Erythroblast (primary cell): Measurements from ENCODE around the gene HAUS1.
"Not testable (repeated sequence)": the region's sequence is repeated elsewhere in the genome, so short reads cannot be mapped to it uniquely, and the experiment has no call there.

Experiments
- DNase-seq, 2 experiments: peaks; one replicate each; lab custom pipeline; 2025; lab: John Stamatoyannopoulos, UW
- GATA1 ChIP-seq: IDR thresholded peaks from 2 replicates; pipeline ENCODE4 v1.6.1; 2011; ENCODE audit warnings: low read depth, mild to moderate bottlenecking, control low read depth, low read length, moderate library complexity
- POLR2A ChIP-seq: IDR thresholded peaks from 2 replicates; pipeline ENCODE4 v1.6.1; 2011; ENCODE audit warnings: mild to moderate bottlenecking, low read length

The HAUS1 gene

DNA sequence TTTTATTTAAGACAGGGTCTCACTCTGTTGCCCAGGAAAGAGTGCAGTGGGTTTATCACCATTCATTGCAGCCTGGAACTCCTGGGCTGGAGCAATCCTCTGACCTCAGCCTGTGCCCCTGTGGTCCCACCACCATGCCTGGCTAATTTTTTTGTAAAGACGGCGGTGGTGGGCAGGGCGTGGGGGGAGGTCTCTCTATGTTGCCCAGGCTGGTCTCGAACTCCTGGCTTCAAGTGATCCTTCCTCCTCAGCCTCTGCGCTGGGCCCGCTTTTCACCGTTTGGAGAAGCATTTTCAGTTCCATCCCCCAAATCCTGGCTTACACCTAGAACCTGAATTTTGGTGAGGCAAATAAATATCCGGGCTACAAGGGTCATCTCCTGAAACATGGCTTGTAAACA lies 4.7 kb upstream of the HAUS1 start:
- no peak for DNase-seq
- TF ChIP-seq GATA1: no peak
- no peak for TF ChIP-seq POLR2A

GRCh38 chr18:46109386-46109785 lies 5.2 kb downstream of the HAUS1 start:
- TF ChIP-seq POLR2A: no peak
- DNase-seq: no peak

DNA sequence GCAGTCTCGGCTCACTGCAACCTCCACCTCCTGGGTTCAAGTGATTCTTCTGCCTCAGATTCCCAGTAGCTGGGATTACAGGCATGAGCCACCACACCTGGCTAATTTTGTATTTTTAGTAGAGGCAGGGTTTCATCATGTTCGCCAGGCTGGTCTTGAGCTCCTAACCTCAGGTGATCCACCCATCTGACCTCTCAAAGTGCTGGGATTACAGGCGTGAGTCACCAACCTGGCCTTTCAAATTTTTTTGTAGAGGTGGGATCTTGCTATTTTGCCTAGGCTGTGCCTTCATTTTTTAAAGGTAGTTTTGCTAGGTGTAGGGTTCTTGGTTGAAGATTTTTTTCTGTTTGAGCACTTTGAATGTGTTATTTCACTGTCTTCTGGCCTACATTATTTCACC lies 6.2 kb downstream of the HAUS1 start:
- DNase-seq: no peak
- TF ChIP-seq POLR2A: no peak
- no peak for TF ChIP-seq GATA1

GRCh38 chr18:46113751-46114150 lies 9.6 kb downstream of the HAUS1 start:
- TF ChIP-seq GATA1 (no peak), POLR2A (no peak)
- DNase-seq: no peak

DNA sequence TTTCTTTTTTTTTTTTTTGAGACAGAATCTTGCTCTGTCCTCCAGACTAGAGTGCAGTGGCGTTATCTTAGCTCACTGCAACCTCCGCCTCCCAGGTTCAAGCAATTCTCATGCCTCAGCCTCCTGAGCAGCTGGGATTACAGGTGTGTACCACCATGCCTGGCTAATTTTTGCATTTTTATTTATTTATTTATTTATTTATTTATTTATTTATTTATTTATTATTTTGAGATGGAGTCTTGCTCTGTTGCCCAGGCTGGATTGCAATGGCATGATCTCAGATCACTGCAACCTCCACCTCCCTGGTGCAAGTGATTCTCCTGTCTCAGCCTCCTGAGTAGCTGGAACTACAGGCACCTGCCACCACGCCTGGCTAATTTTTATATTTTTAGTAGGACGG lies 22.4 kb downstream of the HAUS1 start:
- DNase-seq: not testable (repeated sequence)

- no peak for DNase-seq
- no peak for TF ChIP-seq GATA1
- no peak for TF ChIP-seq POLR2A
Measured at GRCh38 chr18:46130061-46130460, 25.9 kb downstream of the HAUS1 start.

- not testable (repeated sequence) for DNase-seq
Measured at GRCh38 chr18:46130549-46130948, 26.4 kb downstream of the HAUS1 start.

GRCh38 chr18:46133534-46133933 lies 29.3 kb downstream of the HAUS1 start:
- TF ChIP-seq GATA1 (no peak), POLR2A (no peak)
- DNase-seq: no peak

DNA sequence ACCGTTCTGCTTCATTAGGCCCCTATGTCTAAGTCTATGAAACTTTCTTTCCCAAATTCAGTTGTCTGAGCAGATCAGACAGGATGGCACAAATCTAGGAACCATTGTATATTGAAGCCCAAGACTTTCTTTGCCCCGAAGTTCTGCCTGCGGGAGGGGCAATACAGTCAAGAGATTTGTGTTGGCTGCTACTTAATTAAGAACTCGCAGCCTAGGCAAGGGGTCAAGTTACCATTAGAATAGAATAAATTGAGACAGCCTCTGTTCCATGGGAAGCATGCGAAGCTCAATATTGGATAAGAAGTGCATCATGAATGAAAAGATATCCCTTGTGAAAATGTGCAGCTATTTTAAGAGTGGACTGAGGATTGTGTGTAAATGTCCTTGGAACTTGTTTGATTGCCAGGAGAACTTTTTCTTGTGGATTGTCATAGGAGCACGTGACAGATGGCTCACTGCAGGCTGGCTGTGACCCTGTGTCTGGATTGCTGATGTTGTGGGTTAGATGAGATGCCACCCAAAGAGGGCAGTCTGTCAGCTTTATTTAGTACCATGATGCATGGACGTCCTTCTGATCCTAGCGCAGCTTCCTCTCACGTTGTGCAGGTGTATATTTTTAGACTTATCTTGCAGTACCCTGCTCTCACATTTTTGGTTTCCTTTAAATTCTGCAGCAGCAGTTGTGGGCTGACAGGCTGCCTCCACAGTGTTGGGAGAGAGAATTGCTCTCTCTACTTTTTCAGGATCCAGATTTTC lies 30.9 kb downstream of the HAUS1 start:
- DNase-seq: no peak
- TF ChIP-seq GATA1 (no peak), POLR2A (no peak)

GRCh38 chr18:46140173-46140572 lies 36.0 kb downstream of the HAUS1 start:
- DNase-seq: no peak
- TF ChIP-seq GATA1 (no peak), POLR2A (no peak)

DNA sequence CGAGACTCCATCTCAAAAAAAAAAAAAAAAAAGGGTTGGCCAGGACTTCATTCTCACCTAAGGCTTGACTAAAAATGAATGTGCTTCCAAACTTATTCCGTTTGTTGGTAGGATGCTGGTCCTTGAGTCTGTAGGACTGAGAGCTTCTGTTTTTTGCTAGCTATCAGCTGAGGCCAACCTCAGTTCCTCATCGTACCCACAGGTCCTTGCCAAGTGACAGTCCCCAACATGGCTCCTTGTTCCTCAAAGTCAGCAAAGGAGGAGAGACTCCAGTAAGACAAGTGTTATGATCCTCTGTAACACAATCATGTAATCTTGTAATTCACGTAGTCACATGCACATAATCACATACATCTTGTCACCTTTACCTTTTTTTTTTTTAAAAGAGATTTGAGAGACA lies 37.0 kb downstream of the HAUS1 start:
- no peak for TF ChIP-seq GATA1
- no peak for TF ChIP-seq POLR2A
- DNase-seq: no peak

DNA sequence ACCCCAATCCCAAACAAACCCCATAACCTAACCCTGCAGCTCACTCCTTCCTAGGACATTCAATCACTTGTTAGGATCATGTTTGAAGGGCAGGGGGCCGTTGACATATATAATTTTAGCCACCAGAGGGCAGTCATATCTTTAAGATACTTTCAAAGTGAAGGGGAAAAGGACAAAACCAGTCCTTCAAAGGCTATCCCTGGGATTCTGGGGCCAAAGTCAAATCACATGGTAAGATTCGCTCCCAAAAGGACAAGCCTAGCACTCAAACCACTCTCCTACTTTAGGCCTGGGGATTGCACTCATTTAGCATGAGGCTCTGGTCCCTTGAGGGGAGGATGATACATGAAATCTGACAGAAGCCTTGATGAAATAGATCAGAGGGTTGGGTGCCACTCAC lies 44.6 kb downstream of the HAUS1 start:
- peak; percentile 79 to 84 for DNase-seq

GRCh38 chr18:46152436-46152807 lies 48.2 kb downstream of the HAUS1 start:
- peak; percentile 57 to 72 for DNase-seq
- no peak for TF ChIP-seq GATA1
- TF ChIP-seq POLR2A: no peak

More for the DNA sequence above, 44.6 kb downstream of the HAUS1 start:
- no peak for TF ChIP-seq GATA1
- no peak for TF ChIP-seq POLR2A

GRCh38 chr18:46152808-46153617 lies 48.8 kb downstream of the HAUS1 start:
- peak; percentile 91 to 100 for DNase-seq
- TF ChIP-seq GATA1 (peak; percentile 93), POLR2A (peak; percentile 20)

DNA sequence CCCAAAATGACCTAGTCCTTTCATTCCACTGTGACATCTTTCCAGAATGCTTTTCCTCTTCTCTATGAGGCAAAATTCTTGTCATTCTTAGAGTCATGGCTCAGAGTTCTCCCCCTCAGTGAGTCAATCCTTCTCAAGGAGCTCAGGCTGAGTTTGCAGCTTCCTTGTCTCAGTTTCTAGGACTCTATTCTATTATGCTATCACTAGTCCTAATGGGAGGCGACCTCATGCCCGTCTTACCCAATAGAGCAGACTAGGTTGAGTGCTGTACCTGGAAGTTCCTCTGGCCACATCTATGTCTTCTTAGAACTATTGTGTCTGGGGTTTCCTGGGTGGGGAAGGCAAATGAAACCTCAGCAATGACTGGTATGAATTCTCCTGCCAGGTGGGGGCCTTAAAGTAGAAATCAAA lies 51.5 kb downstream of the HAUS1 start:
- no peak for TF ChIP-seq GATA1
- no peak for TF ChIP-seq POLR2A
- no peak for DNase-seq
